GM10248 (cell line): Measurements from ENCODE around the gene DNAH10.

ENCODE experiments used
- CTCF ChIA-PET: fragments of 300-600 bp; sonication (Branson Sonifier 250); formaldehyde crosslinking; extraction: SDS; loops from one replicate; lab custom pipeline; 2021; ENCODE audit warnings: antibody characterized with exemption; lab: Yijun Ruan, JAX
- POLR2A ChIA-PET: fragments of 350-650 bp; sonication (Branson Sonifier 250); formaldehyde crosslinking; extraction: SDS; loops from one replicate; lab custom pipeline; 2020; ENCODE audit warnings: antibody characterized with exemption; lab: Yijun Ruan, JAX
- DNase-seq: peaks from one replicate; pipeline ENCODE4 v3.0.0; 2012; ENCODE audit errors: extremely low spot score
- TF ChIP-seq, protein P1 (sequence below): IDR thresholded peaks from 2 replicates; pipeline ENCODE4 v1.5.1; 2012; ENCODE audit warnings: mild to moderate bottlenecking, low read depth; ENCODE audit errors: extremely low read depth, missing control alignments, control extremely low read depth

Gene DNAH10

GRCh38 chr12:123890536-123890902, 128.4 kb downstream of the DNAH10 start:
- TF ChIP-seq, protein P1, sequence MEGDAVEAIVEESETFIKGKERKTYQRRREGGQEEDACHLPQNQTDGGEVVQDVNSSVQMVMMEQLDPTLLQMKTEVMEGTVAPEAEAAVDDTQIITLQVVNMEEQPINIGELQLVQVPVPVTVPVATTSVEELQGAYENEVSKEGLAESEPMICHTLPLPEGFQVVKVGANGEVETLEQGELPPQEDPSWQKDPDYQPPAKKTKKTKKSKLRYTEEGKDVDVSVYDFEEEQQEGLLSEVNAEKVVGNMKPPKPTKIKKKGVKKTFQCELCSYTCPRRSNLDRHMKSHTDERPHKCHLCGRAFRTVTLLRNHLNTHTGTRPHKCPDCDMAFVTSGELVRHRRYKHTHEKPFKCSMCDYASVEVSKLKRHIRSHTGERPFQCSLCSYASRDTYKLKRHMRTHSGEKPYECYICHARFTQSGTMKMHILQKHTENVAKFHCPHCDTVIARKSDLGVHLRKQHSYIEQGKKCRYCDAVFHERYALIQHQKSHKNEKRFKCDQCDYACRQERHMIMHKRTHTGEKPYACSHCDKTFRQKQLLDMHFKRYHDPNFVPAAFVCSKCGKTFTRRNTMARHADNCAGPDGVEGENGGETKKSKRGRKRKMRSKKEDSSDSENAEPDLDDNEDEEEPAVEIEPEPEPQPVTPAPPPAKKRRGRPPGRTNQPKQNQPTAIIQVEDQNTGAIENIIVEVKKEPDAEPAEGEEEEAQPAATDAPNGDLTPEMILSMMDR: no peak
- ChIA-PET POLR2A (no interaction called here), CTCF (interaction anchor here (1.5 to 2.0 kb wide), 2 partner anchors 15 to 142 kb away, joined by 3 to 4 read pairs; no protein-coding TSS in a partner anchor)
- no peak for DNase-seq

DNA sequence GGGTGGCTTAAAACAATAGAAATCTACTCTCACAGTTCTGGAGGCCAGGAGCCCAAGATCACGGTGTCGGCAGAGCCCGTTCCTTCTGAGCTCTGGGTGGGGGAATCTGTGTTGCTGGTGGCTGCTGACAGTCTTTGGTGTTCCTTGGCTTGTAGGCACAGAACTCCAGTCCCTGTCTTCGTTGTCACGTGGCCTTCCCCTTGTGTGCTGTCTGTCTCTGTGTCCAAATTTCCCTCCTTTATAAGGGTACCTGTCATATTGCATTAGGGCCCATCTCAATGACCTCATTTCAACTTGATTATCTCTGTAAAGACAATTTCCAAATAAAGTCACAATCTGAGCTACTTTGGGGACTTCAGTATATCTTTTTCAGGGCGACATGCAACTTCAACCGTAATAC, 128.9 kb downstream of the DNAH10 start:
- DNase-seq: no peak
- ChIA-PET CTCF (interaction anchor here (1.5 to 2.0 kb wide), 2 partner anchors 14 to 141 kb away, joined by 3 to 4 read pairs; no protein-coding TSS in a partner anchor), POLR2A (no interaction called here)

DNA sequence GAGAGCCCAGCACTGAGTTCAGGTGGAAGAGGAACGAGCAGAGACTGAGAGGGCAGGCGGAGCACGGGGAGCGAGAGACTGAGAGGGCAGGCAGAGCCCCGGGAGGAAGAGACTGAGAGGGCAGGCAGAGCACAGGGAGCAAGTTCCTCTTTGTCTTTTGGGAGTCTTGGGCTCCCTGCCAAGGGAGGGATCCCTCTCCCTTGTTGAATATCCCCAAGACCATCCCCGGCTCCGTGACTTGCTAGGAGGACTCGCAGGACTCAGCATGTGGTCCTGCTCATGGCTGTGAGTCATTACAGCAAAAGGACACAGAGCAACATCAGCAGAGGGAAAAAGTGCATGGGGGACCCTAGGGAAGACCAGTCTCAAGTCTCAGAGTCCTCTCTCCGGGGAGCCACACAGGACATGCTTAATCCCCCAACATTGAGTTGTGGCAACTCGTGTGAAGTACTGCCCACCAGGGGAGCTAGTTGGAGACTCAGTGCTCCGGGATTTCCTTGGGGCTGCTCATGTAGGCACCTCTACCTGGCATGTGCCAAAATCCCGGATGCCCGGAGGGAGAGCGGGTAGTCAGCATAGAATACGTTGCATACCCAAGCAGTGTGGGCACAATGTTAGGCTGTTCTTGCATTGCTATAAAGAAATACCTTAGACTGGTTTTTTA, 129.5 kb downstream of the DNAH10 start:
- CTCF ChIA-PET: interaction anchor here (2.0 kb wide), 1 partner anchor 14 kb away, joined by 4 read pairs; no protein-coding TSS in a partner anchor

More for the DNA sequence above, 128.9 kb downstream of the DNAH10 start:
- TF ChIP-seq, protein P1: no peak

DNA sequence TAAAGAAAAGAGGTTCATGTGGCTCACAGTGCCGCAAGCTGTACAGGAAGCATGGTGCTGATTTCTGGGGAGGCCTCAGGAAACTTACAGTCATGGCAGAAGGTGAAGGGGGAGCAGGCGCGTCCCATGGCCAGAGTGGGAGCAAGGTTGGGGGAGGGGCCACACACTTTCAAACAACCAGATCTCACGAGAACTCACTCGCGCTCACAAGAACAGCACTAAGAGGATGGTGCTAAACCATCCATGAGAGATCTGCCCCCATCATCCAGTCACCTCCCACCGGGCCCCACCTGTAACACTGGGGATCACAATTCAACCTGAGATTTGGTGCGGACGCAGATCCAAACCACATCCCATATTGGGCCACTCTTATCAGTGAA, 130.1 kb downstream of the DNAH10 start:
- TF ChIP-seq, protein P1: no peak
- ChIA-PET POLR2A (no interaction called here), CTCF (no interaction called here)
- DNase-seq: no peak

More for the DNA sequence above, 129.5 kb downstream of the DNAH10 start:
- POLR2A ChIA-PET: no interaction called here
- no peak for DNase-seq
- TF ChIP-seq, protein P1: no peak

DNA sequence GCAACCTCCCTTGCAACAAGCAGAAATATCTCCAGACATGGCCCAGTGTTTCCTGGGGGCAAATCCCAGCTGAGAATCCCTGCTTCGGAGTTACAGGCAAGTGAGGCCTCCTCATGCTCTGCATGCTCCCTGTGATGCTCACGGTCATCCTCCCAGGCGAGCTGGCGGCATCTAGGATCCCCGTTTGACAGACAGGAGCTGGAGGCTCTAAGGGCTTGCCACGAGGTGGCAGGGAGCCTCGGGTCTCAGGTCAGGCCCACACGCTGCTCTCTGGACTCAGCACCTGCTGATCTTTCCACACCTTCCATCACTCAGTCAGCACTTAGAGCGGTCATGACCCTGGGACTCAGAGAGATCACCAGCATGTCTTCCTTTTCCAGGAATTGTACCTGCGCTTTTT, 130.8 kb downstream of the DNAH10 start:
- no peak for DNase-seq
- TF ChIP-seq, protein P1: no peak
- POLR2A ChIA-PET: no interaction called here
- CTCF ChIA-PET: no interaction called here

DNA sequence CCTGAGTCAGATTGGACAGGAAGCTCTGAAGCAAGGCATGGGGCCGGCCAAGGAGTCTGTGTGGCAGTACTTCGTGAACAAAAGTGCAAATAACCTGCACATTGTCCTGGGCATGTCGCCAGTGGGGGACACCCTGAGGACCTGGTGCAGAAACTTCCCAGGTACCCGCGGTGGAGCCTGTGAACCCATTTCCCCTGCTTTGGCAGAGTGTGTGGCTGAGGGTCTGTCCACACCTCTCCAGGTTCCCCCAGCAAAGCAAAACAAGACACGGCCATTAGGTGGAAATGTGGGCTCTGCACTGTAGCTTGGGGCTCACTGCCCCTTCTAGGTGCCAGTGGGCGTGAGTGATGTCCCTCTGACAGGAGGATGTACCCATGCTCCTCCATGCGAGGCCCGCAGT, 131.2 kb downstream of the DNAH10 start:
- TF ChIP-seq, protein P1: no peak
- DNase-seq: no peak
- ChIA-PET POLR2A (no interaction called here), CTCF (no interaction called here)
